GM13977 (cell line): ENCODE results near the gene ALKAL2.
A peak's percentile ranks its signal among the peaks of the same experiment; 100 is the strongest.

Experiments used
- DNase-seq: peaks from one replicate; pipeline ENCODE4 v3.0.0; 2012; ENCODE audit warnings: low spot score
- CTCF ChIP-seq: IDR thresholded peaks from 2 replicates; pipeline ENCODE4 v1.5.1; 2012; ENCODE audit warnings: mild to moderate bottlenecking, control low read depth; ENCODE audit not compliant: insufficient read depth; ENCODE audit errors: extremely low read depth, missing control alignments
- in situ Hi-C: fragments of 300-500 bp; cut with MboI; formaldehyde crosslinking; loops from one replicate; pipeline ENCODE4 v1.12.0; 2022; ENCODE audit warnings: low sequenced_read_pairs, low pct_unique_long_range_greater_than_20kb, mixed read lengths, inconsistent platforms; ENCODE audit not compliant: unreplicated experiment

Gene ALKAL2

GRCh38 chr2:264493-265468 lies 23.1 kb downstream of the ALKAL2 start, which contains the start of gene ACP1:
Gene ACP1, plus strand, starts transcription at chr2:264947. Its CDS starts 18 bp downstream, at chr2:264965.
- peak; percentile 99 for DNase-seq
- TF ChIP-seq CTCF, result no peak
- in situ Hi-C loops, result no loop called here

GRCh38 chr2:263774-264492 lies 24.0 kb downstream of the ALKAL2 start, which contains the start of gene SH3YL1:
Gene SH3YL1, minus strand, starts transcription at chr2:264032. Its CDS starts 48 bp downstream, at chr2:263984.
- in situ Hi-C loops, result no loop called here
- no peak for TF ChIP-seq CTCF
- DNase-seq, result peak; percentile 68

- no peak for DNase-seq
- in situ Hi-C loops, result no loop called here
- TF ChIP-seq CTCF, result no peak
These were observed 24.7 kb downstream of the ALKAL2 start for GRCh38 chr2:263022-263738.

- in situ Hi-C loops, result no loop called here
- no peak for DNase-seq
- no peak for TF ChIP-seq CTCF
These were observed 25.8 kb downstream of the ALKAL2 start for GRCh38 chr2:262117-262516.

GRCh38 chr2:260507-261161 lies 27.3 kb downstream of the ALKAL2 start:
- TF ChIP-seq CTCF, result no peak
- in situ Hi-C loops, result no loop called here
- no peak for DNase-seq
